CD4-positive, alpha-beta T cell (primary cell): ENCODE data around the gene GATA3. TPM values are rescaled to one million over a fixed set of nuclear protein-coding genes. Genes with fewer than 3 reads are reported as not detected.

ENCODE experiments used
- ATAC-seq: fragments of 200-7000 bp; cut with Tn5 transposase; one replicate; pipeline ENCODE4 v1.10.0; 2022; ENCODE audit warnings: mild to moderate bottlenecking; ENCODE audit not compliant: poor library complexity
- CTCF ChIA-PET: fragments of 350-600 bp; sonication (Branson Sonifier 250); formaldehyde crosslinking; loops from one replicate; lab custom pipeline; 2021; ENCODE audit warnings: antibody characterized with exemption, inconsistent platforms; lab: Charles Lee
- POLR2A ChIA-PET: fragments of 350-600 bp; sonication (Branson Sonifier 250); formaldehyde crosslinking; loops from one replicate; lab custom pipeline; 2021; ENCODE audit warnings: antibody characterized with exemption, inconsistent platforms; lab: Charles Lee
- DNase-seq, 14 experiments: peaks; one replicate each; pipeline ENCODE4 v3.0.0-alpha.2; 2013 to 2020; ENCODE audit warnings: mixed read lengths in 2 of 14
- H3K27ac ChIP-seq, 2 donors: one replicate each; pipeline versions ENCODE4 v1.5.1 to v1.7.0; 2013; ENCODE audit warnings: low read length in 2 of 2, low read depth in 1 of 2, mild to moderate bottlenecking in 1 of 2
- H3K27me3 ChIP-seq, 2 experiments: 1 replicate in 1 of 2; 2 replicates in 1 of 2; pipeline versions ENCODE4 v1.6.1 to v1.7.0; 2013; ENCODE audit warnings: low read length in 2 of 2, control low read depth in 1 of 2, mild to moderate bottlenecking in 1 of 2, moderate library complexity in 1 of 2; ENCODE audit not compliant: insufficient read depth in 2 of 2, control insufficient read depth in 1 of 2
- H3K36me3 ChIP-seq: one replicate; pipeline ENCODE4 v1.6.1; 2013; ENCODE audit warnings: low read length, control low read depth; ENCODE audit not compliant: insufficient read depth
- H3K4me1 ChIP-seq: one replicate; pipeline ENCODE4 v1.6.1; 2013; ENCODE audit warnings: low read length, control low read depth; ENCODE audit not compliant: insufficient read depth
- H3K4me3 ChIP-seq: one replicate; pipeline ENCODE4 v1.5.1; 2013; ENCODE audit warnings: mild to moderate bottlenecking, low read length, moderate library complexity
- H3K9me3 ChIP-seq, 2 experiments: 1 replicate in 1 of 2; 2 replicates in 1 of 2; pipeline versions ENCODE4 v1.6.1 to v1.7.0; 2013; ENCODE audit warnings: low read length in 2 of 2, mild to moderate bottlenecking in 2 of 2, control low read depth in 1 of 2, moderate library complexity in 1 of 2; ENCODE audit not compliant: control insufficient read depth in 1 of 2, insufficient read depth in 1 of 2
- H3K27ac Mint-ChIP-seq: one replicate; pipeline ENCODE4 v1.8.0; 2020; ENCODE audit warnings: mixed read lengths
- H3K27me3 Mint-ChIP-seq: one replicate; pipeline ENCODE4 v1.8.0; 2021; ENCODE audit warnings: mixed read lengths
- H3K36me3 Mint-ChIP-seq: one replicate; pipeline ENCODE4 v1.8.0; 2021; ENCODE audit warnings: low read depth, mixed read lengths
- H3K4me1 Mint-ChIP-seq: one replicate; pipeline ENCODE4 v1.8.0; 2021; ENCODE audit warnings: low read depth, mixed read lengths
- H3K4me3 Mint-ChIP-seq: one replicate; pipeline ENCODE4 v1.8.0; 2020; ENCODE audit warnings: mild to moderate bottlenecking, mixed read lengths
- H3K9me3 Mint-ChIP-seq: one replicate; pipeline ENCODE4 v1.8.0; 2020; ENCODE audit warnings: mixed read lengths
- intact Hi-C, 2 experiments: fragments of 100-400 bp; cut with DNase I in 1 of 2; cut with micrococcal nuclease in 1 of 2; formaldehyde crosslinking; loops; one replicate each; pipeline versions ENCODE4 v1.15.1 to v1.9.0; 2023 to 2025; cut with DNase I, micrococcal nuclease
- total RNA-seq, 174 experiments: library from RNA in 2 of 174; stranded (reverse) in 2 of 174; gene quantifications; one replicate each; pipeline ENCODE4 v1.2.3 and lab custom pipeline; 2021 to 2026
- TF ChIP-seq, protein P1 (sequence below): fragments of 200-600 bp; IDR thresholded peaks from one replicate; pipeline ENCODE4 v1.8.0; 2022; ENCODE audit warnings: antibody characterized with exemption, mild to moderate bottlenecking

GATA3 gene
- total RNA-seq, 2 experiments from 2014 or later = 128 to 141 TPM

DNA sequence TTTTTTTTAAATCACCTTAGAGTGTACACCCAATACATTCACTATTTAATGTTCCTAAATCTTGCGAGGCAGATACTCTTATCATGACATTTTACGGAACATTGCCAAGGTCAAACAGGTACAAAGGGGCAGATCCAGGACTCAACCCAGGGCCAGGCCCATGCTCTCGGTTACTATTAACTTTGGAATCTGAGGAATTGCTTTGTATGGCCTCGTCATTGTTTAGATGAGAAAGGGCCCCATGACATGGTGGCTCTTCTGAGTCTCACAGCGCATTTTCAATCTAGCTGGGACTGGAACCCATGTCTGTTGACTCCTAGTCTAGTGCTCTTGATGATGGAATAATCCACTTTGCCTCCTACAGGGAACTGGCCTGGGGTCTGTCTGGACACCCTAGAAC is 59.1 kb downstream of the GATA3 start:
- H3K4me3 Mint-ChIP-seq = no peak overlapping the region
- Histone ChIP-seq H3K27ac (no peak overlapping the region), H3K4me3 (no peak overlapping the region), H3K9me3 (no peaks in the 10 kb centered on the region), H3K27me3 (no peaks in the 10 kb centered on the region), H3K4me1 (no peaks in the 10 kb centered on the region), H3K36me3 (no peaks in the 10 kb centered on the region)
- H3K4me1 Mint-ChIP-seq = no peaks in the 10 kb centered on the region
- DNase-seq = no peak
- no peaks in the 10 kb centered on the region for H3K36me3 Mint-ChIP-seq
- POLR2A ChIA-PET = no interaction called here
- no peaks in the 10 kb centered on the region for H3K9me3 Mint-ChIP-seq
- TF ChIP-seq, protein P1, sequence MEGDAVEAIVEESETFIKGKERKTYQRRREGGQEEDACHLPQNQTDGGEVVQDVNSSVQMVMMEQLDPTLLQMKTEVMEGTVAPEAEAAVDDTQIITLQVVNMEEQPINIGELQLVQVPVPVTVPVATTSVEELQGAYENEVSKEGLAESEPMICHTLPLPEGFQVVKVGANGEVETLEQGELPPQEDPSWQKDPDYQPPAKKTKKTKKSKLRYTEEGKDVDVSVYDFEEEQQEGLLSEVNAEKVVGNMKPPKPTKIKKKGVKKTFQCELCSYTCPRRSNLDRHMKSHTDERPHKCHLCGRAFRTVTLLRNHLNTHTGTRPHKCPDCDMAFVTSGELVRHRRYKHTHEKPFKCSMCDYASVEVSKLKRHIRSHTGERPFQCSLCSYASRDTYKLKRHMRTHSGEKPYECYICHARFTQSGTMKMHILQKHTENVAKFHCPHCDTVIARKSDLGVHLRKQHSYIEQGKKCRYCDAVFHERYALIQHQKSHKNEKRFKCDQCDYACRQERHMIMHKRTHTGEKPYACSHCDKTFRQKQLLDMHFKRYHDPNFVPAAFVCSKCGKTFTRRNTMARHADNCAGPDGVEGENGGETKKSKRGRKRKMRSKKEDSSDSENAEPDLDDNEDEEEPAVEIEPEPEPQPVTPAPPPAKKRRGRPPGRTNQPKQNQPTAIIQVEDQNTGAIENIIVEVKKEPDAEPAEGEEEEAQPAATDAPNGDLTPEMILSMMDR = no peak
- no peaks in the 10 kb centered on the region for H3K27me3 Mint-ChIP-seq
- intact Hi-C loops = no loop called here
- H3K27ac Mint-ChIP-seq = no peak overlapping the region
- CTCF ChIA-PET = no interaction called here
- no peak for ATAC-seq

DNA sequence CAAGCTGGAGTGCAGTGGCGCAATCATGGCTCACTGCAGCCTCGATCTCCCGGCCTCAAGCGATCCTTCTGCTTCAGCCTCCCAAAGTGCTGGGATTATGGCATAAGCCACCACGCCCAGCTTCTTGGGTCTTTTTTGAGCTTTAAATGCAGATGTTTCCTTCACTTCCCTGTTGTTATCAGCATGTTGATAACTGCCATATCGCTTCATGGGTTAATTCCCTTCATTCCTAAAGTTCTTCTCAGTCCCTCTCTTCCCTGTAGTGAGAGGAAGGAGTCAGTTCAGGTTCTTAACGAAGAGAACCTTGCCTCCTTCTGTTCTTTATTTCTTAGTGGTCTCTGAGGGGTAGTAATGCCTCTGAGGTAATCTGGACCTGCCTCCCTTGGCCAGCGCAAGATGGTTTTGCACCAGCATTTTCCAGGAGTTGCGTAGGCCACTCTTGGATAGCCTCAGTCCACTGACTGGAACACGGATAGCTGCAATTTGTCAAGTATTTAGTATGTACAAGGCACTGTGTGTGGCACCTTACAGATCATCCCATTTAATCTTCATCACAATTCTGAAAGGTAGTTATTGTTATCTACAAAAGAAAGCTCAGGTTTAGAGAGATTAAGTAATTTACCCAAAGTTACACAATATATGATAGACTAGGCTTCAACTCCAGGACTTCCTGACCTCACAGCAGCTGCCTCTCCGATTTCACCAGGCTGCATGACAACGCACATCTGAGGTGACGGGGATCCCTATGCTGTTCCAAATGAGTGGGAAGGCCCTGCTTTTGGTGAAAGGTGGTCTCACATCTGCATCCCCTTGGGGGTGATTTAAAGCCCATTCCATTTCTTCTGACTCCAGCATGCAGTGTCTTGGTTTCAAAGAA is 60.5 kb downstream of the GATA3 start:
- POLR2A ChIA-PET = no interaction called here
- Mint-ChIP-seq H3K36me3 (no peaks in the 10 kb centered on the region), H3K27ac (no peak overlapping the region), H3K9me3 (no peaks in the 10 kb centered on the region), H3K27me3 (no peaks in the 10 kb centered on the region), H3K4me1 (no peaks in the 10 kb centered on the region), H3K4me3 (no peak overlapping the region)
- DNase-seq = no peak
- CTCF ChIA-PET = no interaction called here
- TF ChIP-seq, protein P1 = no peak
- no peaks in the 10 kb centered on the region for H3K4me1 ChIP-seq
- H3K9me3 ChIP-seq = no peaks in the 10 kb centered on the region
- H3K4me3 ChIP-seq = no peak overlapping the region
- no peaks in the 10 kb centered on the region for H3K36me3 ChIP-seq
- H3K27ac ChIP-seq = no peak overlapping the region
- ATAC-seq = no peak
- intact Hi-C loops = no loop called here
- no peaks in the 10 kb centered on the region for H3K27me3 ChIP-seq

DNA sequence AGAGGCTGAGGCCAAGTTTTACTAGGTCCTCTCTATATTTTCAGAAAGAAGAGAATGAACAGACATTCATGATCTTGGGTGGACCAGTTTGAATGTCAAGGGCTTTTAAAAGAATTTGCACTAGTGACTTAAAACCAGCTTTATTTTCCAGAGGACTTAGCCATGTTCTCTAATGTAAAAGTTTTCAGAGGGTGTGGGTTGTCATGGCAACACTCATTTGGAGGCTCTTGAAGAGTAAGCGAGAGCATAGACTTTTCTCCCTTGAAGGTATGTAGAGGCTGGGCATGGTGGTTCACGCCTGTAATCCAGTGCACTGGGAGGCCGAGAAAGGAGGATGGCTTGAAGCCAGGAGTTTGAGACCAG is 61.1 kb downstream of the GATA3 start:
- POLR2A ChIA-PET = no interaction called here
- Mint-ChIP-seq H3K4me3 (no peak overlapping the region), H3K27ac (no peak overlapping the region), H3K9me3 (no peaks in the 10 kb centered on the region), H3K4me1 (no peaks in the 10 kb centered on the region), H3K36me3 (no peaks in the 10 kb centered on the region), H3K27me3 (no peaks in the 10 kb centered on the region)
- Histone ChIP-seq H3K27me3 (no peaks in the 10 kb centered on the region), H3K36me3 (no peaks in the 10 kb centered on the region), H3K9me3 (no peaks in the 10 kb centered on the region), H3K27ac (no peak overlapping the region), H3K4me1 (no peaks in the 10 kb centered on the region), H3K4me3 (no peak overlapping the region)
- TF ChIP-seq, protein P1 = no peak
- ATAC-seq (no peak), DNase-seq (no peak)
- CTCF ChIA-PET = no interaction called here
- intact Hi-C loops = no loop called here
